HFFc6 (cell line): ENCODE results near the gene ZNF337. TPM values are rescaled to one million over a fixed set of nuclear protein-coding genes. Genes with fewer than 3 reads are reported as not detected.

Source experiments
- DNase-seq: peaks from one replicate; pipeline ENCODE4 v3.0.0-alpha.2; 2018
- H3K27ac Mint-ChIP-seq: 2 replicates; pipeline ENCODE4 v1.8.0; 2020; ENCODE audit warnings: mild to moderate bottlenecking, mixed read lengths
- H3K27me3 Mint-ChIP-seq: 2 replicates; pipeline ENCODE4 v1.8.0; 2021; ENCODE audit warnings: mild to moderate bottlenecking, moderate library complexity, mixed read lengths; ENCODE audit not compliant: insufficient read depth
- H3K36me3 Mint-ChIP-seq: 2 replicates; pipeline ENCODE4 v1.8.0; 2021; ENCODE audit warnings: low read depth, mixed read lengths
- H3K4me1 Mint-ChIP-seq: 2 replicates; pipeline ENCODE4 v1.8.0; 2020; ENCODE audit warnings: low read depth, mixed read lengths
- H3K4me3 Mint-ChIP-seq: 2 replicates; pipeline ENCODE4 v1.8.0; 2020; ENCODE audit warnings: mild to moderate bottlenecking, moderate library complexity, mixed read lengths
- H3K9me3 Mint-ChIP-seq: 2 replicates; pipeline ENCODE4 v1.8.0; 2020; ENCODE audit warnings: mild to moderate bottlenecking, mixed read lengths
- CTCF ChIP-seq: fragments of 200-600 bp; sonication (generic); IDR thresholded peaks from 2 replicates; pipeline ENCODE4 v1.5.0; 2021; ENCODE audit warnings: antibody characterized with exemption, mild to moderate bottlenecking
- long read RNA-seq: library from polyadenylated mRNA; unstranded; transcript quantifications from one replicate; pipeline ENCODE4 v2.0.0, GENCODE V29; 2019
- total RNA-seq, 6 experiments: library from RNA; stranded (reverse); fragmentation: NEBNext Ultra II Directional; extraction: Animal tissue kit (Norgen Biotek cat#: 25700); gene quantifications; 2 replicates in 1 of 6; 3 replicates in 5 of 6; pipeline ENCODE4 v1.2.3, GENCODE V29; 2021

ZNF337 gene
- total RNA-seq: 10 to 100 TPM in 2 of 6 experiments, 1 to 10 TPM in 4; 8.2 to 11.3 (median 9.2) TPM
- long read RNA-seq, partial matches to known transcripts: 0 of 6 reads
- long read RNA-seq, other reads (novel, unspliced or antisense): 2 of 6 reads

GRCh38 chr20:25696371-25697131, at the start of gene ZNF337:
ZNF337 (minus strand) TSS chr20:25696853; CDS start chr20:25686417, 10,436 bp downstream.
- DNase-seq: peak; percentile 94
- peak; percentile 61; the same call in 1 of the 2 replicates for TF ChIP-seq CTCF
- peak within 1 kb of the TSS; percentile 86 for H3K27ac Mint-ChIP-seq
- H3K27me3 Mint-ChIP-seq: no peaks in the 10 kb centered on the region
- peaks cover 31% of the 10 kb centered on the region for H3K9me3 Mint-ChIP-seq
- H3K36me3 Mint-ChIP-seq: peaks cover 32% of the 10 kb centered on the region
- peaks cover 40% of the 10 kb centered on the region for H3K4me1 Mint-ChIP-seq
- peak within 1 kb of the TSS; percentile 92 for H3K4me3 Mint-ChIP-seq

GRCh38 chr20:25745738-25746137, 49.1 kb upstream of the ZNF337 start:
- no peak for TF ChIP-seq CTCF
- DNase-seq: no peak
- H3K4me1 Mint-ChIP-seq: no peaks in the 10 kb centered on the region
- no peak overlapping the region for H3K4me3 Mint-ChIP-seq
- no peak overlapping the region for H3K27ac Mint-ChIP-seq
- H3K36me3 Mint-ChIP-seq: no peaks in the 10 kb centered on the region
- H3K9me3 Mint-ChIP-seq: no peaks in the 10 kb centered on the region
- H3K27me3 Mint-ChIP-seq: no peaks in the 10 kb centered on the region

GRCh38 chr20:25745100-25745499, 48.4 kb upstream of the ZNF337 start:
- TF ChIP-seq CTCF: no peak
- Mint-ChIP-seq H3K27ac (no peak overlapping the region), H3K4me1 (peaks cover 4% of the 10 kb centered on the region), H3K4me3 (no peak overlapping the region), H3K27me3 (no peaks in the 10 kb centered on the region), H3K36me3 (no peaks in the 10 kb centered on the region), H3K9me3 (no peaks in the 10 kb centered on the region)
- no peak for DNase-seq

DNA sequence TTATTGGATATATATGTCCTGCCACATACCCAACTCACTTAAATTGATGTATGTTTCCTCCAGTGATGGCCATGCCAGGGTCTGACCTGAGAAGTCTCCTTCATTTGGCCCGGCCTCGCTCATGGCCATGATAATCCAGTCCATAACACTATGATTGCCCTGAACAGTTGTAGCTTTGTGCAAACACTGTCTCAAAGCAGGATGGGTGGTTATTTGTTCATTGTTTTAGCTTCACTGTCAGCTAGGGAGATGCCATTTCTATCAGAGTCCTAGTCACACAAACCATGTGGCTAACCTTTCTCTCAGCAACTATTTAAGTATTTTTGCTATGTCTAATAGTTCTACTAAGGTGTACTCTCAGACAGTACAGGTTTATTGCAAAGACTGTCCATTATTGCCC, 47.6 kb upstream of the ZNF337 start:
- Mint-ChIP-seq H3K4me3 (no peak overlapping the region), H3K36me3 (no peaks in the 10 kb centered on the region; the same call in 1 of the 2 replicates), H3K27me3 (no peaks in the 10 kb centered on the region), H3K4me1 (peaks cover 13% of the 10 kb centered on the region), H3K9me3 (no peaks in the 10 kb centered on the region), H3K27ac (no peak overlapping the region)
- DNase-seq: no peak
- TF ChIP-seq CTCF: no peak

DNA sequence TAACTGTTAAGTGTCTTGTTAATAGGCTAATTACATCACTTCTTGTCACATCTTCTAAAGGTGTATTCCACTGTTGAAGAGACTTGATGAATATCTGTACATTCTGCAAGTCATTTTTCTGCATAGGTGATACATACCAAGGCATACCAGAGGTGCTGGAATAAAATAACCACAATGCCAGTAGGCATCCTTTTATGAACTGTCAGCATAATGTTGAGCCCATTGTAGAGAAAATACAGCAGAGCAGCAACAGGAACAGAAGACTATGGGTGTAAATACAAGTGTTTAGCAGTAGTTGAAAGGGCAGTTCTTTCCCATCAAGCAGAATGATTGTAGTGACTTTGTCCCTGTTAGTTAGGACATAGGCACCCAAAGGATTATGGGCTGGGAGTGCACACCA, 44.4 kb upstream of the ZNF337 start:
- H3K9me3 Mint-ChIP-seq: no peaks in the 10 kb centered on the region
- H3K27ac Mint-ChIP-seq: no peak overlapping the region
- peaks cover 24% of the 10 kb centered on the region for H3K4me1 Mint-ChIP-seq
- no peak for TF ChIP-seq CTCF
- no peaks in the 10 kb centered on the region for H3K27me3 Mint-ChIP-seq
- H3K36me3 Mint-ChIP-seq: peaks cover 5% of the 10 kb centered on the region; the same call in 1 of the 2 replicates
- H3K4me3 Mint-ChIP-seq: no peak overlapping the region
- DNase-seq: no peak
